Caco-2 (cell line): ENCODE results near the gene PALD1. TPM values are rescaled to one million over a fixed set of nuclear protein-coding genes. Genes with fewer than 3 reads are reported as not detected.
A peak's percentile ranks its signal among the peaks of the same experiment; 100 is the strongest.

ENCODE experiments used
- BruUV-seq: library from RNA; stranded (reverse); fragments of 400-500 nt; replicated peaks from 2 replicates; lab custom pipeline; 2021; lab: Mats Ljungman, UMichigan
- CTCF ChIA-PET: fragments of 300-600 bp; sonication (Branson Sonifier 250); formaldehyde crosslinking; loops from one replicate; lab custom pipeline; 2022; ENCODE audit warnings: antibody characterized with exemption; lab: Charles Lee
- POLR2A ChIA-PET: fragments of 300-600 bp; sonication (Branson Sonifier 250); formaldehyde crosslinking; loops from one replicate; lab custom pipeline; 2022; ENCODE audit warnings: antibody characterized with exemption; lab: Charles Lee
- DNase-seq, 2 experiments: peaks; one replicate each; pipeline versions ENCODE4 v3.0.0 to v3.0.0-alpha.2; 2020 to 2022
- H3K27me3 ChIP-seq: replicated peaks from 2 replicates; pipeline ENCODE4 v1.6.0; 2011; ENCODE audit warnings: low read length; ENCODE audit not compliant: control insufficient read depth, insufficient read depth
- H3K36me3 ChIP-seq: 2 replicates; pipeline ENCODE4 v1.5.1; 2011; ENCODE audit warnings: low read length; ENCODE audit not compliant: control insufficient read depth, insufficient read depth
- H3K4me1 ChIP-seq: fragments of 250-450 bp; sonication (Bioruptor Pico); 2 replicates; pipeline ENCODE4 v1.5.1; 2020; ENCODE audit warnings: mild to moderate bottlenecking
- H3K4me3 ChIP-seq: 2 replicates; pipeline ENCODE4 v1.5.1; 2011; ENCODE audit warnings: low read depth, mild to moderate bottlenecking, control low read depth, low read length
- H3K9me3 ChIP-seq: fragments of 250-450 bp; sonication (Bioruptor Pico); 2 replicates; pipeline ENCODE4 v1.5.1; 2020; ENCODE audit warnings: mild to moderate bottlenecking, moderate library complexity
- H3K27ac Mint-ChIP-seq: one replicate; pipeline ENCODE4 v1.8.0; 2022; ENCODE audit warnings: mixed read lengths; ENCODE audit not compliant: unreplicated experiment
- H3K27me3 Mint-ChIP-seq: one replicate; pipeline ENCODE4 v1.8.0; 2022; ENCODE audit warnings: mixed read lengths; ENCODE audit not compliant: insufficient read depth, unreplicated experiment
- H3K36me3 Mint-ChIP-seq: one replicate; pipeline ENCODE4 v1.8.0; 2022; ENCODE audit warnings: mild to moderate bottlenecking, mixed read lengths; ENCODE audit not compliant: insufficient read depth, unreplicated experiment
- H3K4me1 Mint-ChIP-seq: one replicate; pipeline ENCODE4 v1.8.0; 2022; ENCODE audit warnings: low read depth, mixed read lengths; ENCODE audit not compliant: unreplicated experiment
- H3K4me3 Mint-ChIP-seq: one replicate; pipeline ENCODE4 v1.8.0; 2022; ENCODE audit warnings: mild to moderate bottlenecking, moderate library complexity, mixed read lengths; ENCODE audit not compliant: unreplicated experiment
- H3K9me3 Mint-ChIP-seq: one replicate; pipeline ENCODE4 v1.8.0; 2022; ENCODE audit warnings: mixed read lengths; ENCODE audit not compliant: unreplicated experiment
- intact Hi-C: fragments of 100-400 bp; cut with micrococcal nuclease; formaldehyde crosslinking; loops from one replicate; pipeline ENCODE4 v1.10.0; 2022; ENCODE audit not compliant: unreplicated experiment
- total RNA-seq: library from RNA; stranded (reverse); gene quantifications from 2 replicates; pipeline ENCODE4 v1.2.3, GENCODE V29; 2022
- TF ChIP-seq, protein P1 (sequence below), 2 experiments: fragments of 200-600 bp in 1 of 2; IDR thresholded peaks; 1 replicate in 1 of 2; 2 replicates in 1 of 2; pipeline versions ENCODE4 v1.5.1 to v1.8.0; 2011 to 2022; ENCODE audit warnings: antibody characterized with exemption in 1 of 2, control low read depth in 1 of 2, inconsistent platforms in 1 of 2, low read depth in 1 of 2, low read length in 1 of 2, mild to moderate bottlenecking in 1 of 2, moderate library complexity in 1 of 2; ENCODE audit not compliant: insufficient read depth in 1 of 2, severe bottlenecking in 1 of 2, unreplicated experiment in 1 of 2

The PALD1 gene
- total RNA-seq, 1 experiment from 2014 or later = 10.3 TPM

DNA sequence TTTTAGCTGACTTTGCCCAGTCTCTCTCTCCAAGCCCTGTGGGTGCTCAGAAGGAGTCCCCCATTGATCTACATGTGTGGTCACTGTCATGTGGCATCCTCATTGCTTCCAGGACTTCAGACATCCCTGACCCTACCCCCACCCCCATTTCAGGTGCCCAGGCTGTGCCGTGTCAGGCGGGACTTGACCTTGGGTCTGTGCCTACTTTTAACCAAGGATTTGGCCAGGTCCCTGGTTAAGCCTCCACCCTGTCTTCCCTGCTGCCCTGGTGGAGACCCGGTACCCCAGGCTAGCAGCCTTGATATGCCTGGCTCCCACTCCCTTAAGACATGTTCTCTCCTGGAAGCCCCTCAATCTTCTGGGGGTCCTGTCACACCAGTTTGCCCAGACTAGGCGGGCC lies 92.7 kb downstream of the PALD1 start:
- TF ChIP-seq, protein P1, sequence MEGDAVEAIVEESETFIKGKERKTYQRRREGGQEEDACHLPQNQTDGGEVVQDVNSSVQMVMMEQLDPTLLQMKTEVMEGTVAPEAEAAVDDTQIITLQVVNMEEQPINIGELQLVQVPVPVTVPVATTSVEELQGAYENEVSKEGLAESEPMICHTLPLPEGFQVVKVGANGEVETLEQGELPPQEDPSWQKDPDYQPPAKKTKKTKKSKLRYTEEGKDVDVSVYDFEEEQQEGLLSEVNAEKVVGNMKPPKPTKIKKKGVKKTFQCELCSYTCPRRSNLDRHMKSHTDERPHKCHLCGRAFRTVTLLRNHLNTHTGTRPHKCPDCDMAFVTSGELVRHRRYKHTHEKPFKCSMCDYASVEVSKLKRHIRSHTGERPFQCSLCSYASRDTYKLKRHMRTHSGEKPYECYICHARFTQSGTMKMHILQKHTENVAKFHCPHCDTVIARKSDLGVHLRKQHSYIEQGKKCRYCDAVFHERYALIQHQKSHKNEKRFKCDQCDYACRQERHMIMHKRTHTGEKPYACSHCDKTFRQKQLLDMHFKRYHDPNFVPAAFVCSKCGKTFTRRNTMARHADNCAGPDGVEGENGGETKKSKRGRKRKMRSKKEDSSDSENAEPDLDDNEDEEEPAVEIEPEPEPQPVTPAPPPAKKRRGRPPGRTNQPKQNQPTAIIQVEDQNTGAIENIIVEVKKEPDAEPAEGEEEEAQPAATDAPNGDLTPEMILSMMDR (IDR thresholded peaks at IDR 0.05; ENCODE audit: insufficient read depth in 1 of 2, low read depth in 1 of 2, low read length in 1 of 2, severe bottlenecking in 1 of 2, unreplicated experiment in 1 of 2) = no peak
- BruUV-seq = no TSS peak
- H3K9me3 ChIP-seq = no peaks in the 10 kb centered on the region
- Mint-ChIP-seq H3K4me1 (no peaks in the 10 kb centered on the region), H3K27me3 (no peaks in the 10 kb centered on the region), H3K36me3 (no peaks in the 10 kb centered on the region), H3K4me3 (no peak overlapping the region), H3K27ac (no peak overlapping the region), H3K9me3 (no peaks in the 10 kb centered on the region)
- no peaks in the 10 kb centered on the region for H3K4me1 ChIP-seq
- no peaks in the 10 kb centered on the region for H3K36me3 ChIP-seq
- no peak for DNase-seq
- ChIA-PET CTCF (no interaction called here), POLR2A (no interaction called here)
- no peaks in the 10 kb centered on the region for H3K27me3 ChIP-seq
- no peak overlapping the region for H3K4me3 ChIP-seq
- intact Hi-C loops = no loop called here

DNA sequence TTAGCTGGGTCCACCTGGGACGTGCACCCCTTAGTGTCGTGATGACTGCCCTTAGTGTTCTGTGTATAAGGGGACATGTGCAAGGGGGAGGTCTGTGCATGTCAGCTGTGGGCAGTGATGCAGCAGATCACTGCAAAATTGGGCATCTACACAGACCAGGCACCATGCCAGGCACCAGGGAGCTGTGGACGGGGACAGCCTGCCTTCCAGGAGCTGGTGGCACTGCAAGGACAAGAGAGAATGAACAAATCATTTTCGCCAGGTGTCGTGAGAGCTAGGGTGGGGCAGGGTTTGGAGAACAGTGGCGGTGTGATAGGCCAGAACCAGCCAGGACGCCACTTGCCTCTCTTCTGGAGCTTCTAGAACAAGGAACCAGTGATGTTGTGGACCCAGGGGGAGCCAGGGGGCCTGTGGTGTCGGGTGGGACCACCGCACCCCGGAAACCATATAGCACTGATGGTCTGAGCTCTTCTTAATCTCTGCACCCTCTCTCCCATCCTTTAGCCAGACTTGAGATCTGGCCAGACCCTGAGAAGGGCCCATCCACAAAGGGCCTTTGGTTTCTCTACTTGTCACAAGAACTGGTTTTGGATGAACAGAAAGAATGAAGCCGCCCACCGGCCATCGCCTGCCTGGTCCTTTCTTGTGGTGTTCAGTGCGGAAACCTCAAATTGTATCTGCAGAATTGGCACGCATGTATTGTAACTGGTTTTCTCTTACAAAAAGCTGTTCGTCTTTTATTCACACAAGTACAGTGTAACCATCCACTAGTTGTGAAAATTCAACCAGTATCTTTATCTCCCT lies 93.3 kb downstream of the PALD1 start:
- ChIA-PET POLR2A (no interaction called here), CTCF (no interaction called here)
- Histone ChIP-seq H3K4me3 (no peak overlapping the region), H3K4me1 (no peaks in the 10 kb centered on the region), H3K36me3 (no peaks in the 10 kb centered on the region), H3K9me3 (no peaks in the 10 kb centered on the region), H3K27me3 (no peaks in the 10 kb centered on the region)
- H3K27me3 Mint-ChIP-seq = no peaks in the 10 kb centered on the region
- H3K36me3 Mint-ChIP-seq = no peaks in the 10 kb centered on the region
- no TSS peak for BruUV-seq
- TF ChIP-seq, protein P1 (IDR thresholded peaks at IDR 0.05; ENCODE audit: insufficient read depth in 1 of 2, low read depth in 1 of 2, low read length in 1 of 2, severe bottlenecking in 1 of 2, unreplicated experiment in 1 of 2) = no peak
- no peak overlapping the region for H3K4me3 Mint-ChIP-seq
- intact Hi-C loops = no loop called here
- peak in 1 of 2 experiments; percentile 32 for DNase-seq
- H3K4me1 Mint-ChIP-seq = no peaks in the 10 kb centered on the region
- no peaks in the 10 kb centered on the region for H3K9me3 Mint-ChIP-seq
- no peak overlapping the region for H3K27ac Mint-ChIP-seq

DNA sequence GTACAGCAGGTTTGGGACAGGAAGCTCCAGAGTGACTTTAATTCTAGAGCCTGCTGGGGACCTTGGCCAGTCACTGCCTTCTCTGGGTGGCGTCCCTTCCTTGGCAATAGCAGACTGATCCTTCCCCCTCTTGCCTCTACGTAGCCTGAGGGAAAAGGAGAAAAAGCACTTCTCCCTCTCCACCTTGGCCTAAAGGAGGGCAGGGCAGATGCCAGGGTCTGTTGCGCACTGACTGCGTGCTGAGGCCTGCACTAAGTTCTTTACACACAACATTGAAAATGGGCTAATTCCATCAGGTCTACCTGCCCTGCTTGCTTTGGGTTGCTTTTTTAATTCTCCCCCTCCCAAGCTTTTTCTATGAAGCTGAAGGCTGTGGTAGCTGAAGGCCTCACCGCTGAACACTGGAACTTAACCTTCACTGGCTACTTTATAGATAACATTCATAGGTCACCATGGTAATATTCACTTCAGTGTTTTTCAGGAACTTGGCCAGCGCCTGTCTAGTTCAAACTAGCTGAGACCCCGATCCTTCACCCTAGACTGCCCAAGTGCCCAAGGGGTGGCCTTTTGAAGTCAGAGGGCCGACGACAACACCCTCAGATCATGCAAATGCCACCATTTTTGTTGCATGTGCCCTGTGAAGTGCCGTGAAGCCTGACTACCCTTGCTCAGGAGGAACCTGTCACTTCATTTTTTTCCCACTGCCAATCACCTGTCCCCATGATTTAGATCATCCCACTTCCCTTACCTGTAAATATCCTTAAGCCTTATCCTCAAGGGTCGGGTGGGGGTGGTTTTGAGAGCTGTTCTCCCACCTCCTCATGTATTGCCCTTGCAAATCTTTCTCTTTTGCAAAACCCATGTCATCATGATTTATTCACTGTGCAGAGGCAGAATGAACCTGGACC lies 95.3 kb downstream of the PALD1 start:
- Histone ChIP-seq H3K4me1 (0 out of 2 replicates have a peak, but pooled peaks cover 3% of the 10 kb centered on the region), H3K27me3 (no peaks in the 10 kb centered on the region), H3K4me3 (no peak overlapping the region), H3K36me3 (no peaks in the 10 kb centered on the region), H3K9me3 (no peaks in the 10 kb centered on the region)
- ChIA-PET CTCF (interaction anchor here (0.6 kb wide), 1 partner anchor 187 kb away, joined by 3 read pairs; no protein-coding TSS in a partner anchor), POLR2A (no interaction called here)
- Mint-ChIP-seq H3K4me1 (no peaks in the 10 kb centered on the region), H3K27me3 (peaks cover 2% of the 10 kb centered on the region), H3K27ac (no peak overlapping the region), H3K36me3 (no peaks in the 10 kb centered on the region), H3K9me3 (no peaks in the 10 kb centered on the region), H3K4me3 (no peak overlapping the region)
- TF ChIP-seq, protein P1 (IDR thresholded peaks at IDR 0.05; ENCODE audit: insufficient read depth in 1 of 2, low read depth in 1 of 2, low read length in 1 of 2, severe bottlenecking in 1 of 2, unreplicated experiment in 1 of 2) = no peak
- intact Hi-C loops = no loop called here
- no TSS peak for BruUV-seq
- no peak for DNase-seq
